ENCODE results near the gene LRRK1. TPM values are rescaled to one million over a fixed set of nuclear protein-coding genes. Genes with fewer than 3 reads are reported as not detected.

The LRRK1 gene
- total RNA-seq, 2 donors from 2014 or later, result 18.6 to 20.3 TPM

DNA sequence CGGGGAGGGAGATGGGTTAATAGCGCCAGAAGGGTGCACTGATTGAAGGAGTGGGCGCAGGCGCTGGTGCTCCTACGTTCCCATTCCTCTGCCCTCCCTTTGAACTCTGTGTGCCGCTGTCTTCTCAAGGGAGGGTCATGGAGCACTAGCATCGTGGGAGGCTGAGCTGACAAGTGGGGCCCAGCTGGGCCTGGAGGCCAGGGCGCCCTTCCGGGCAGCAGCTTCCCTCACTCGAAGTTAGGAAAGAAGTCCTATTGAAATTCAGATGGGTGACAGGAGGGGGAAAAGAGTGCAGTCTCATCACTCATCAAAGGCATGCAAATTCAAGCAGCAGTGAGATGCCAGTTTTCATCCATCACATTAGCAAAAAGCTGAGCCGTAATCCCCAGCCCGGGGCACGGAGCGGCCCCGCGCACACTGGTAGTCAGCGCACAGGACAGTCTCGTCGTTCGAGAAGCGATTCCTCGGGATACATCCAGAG lies 128.2 kb downstream of the LRRK1 start:
- Histone ChIP-seq H3K4me1 (replicated peaks) (no peaks in the 10 kb centered on the region), H3K9me3 (no peaks in the 10 kb centered on the region), H3K4me3 (no peak overlapping the region), H3K36me3 (peaks cover 0 to 6% of the 10 kb centered on the region in 2 donors), H3K27me3 (replicated peaks; ENCODE audit: insufficient read depth) (no peaks in the 10 kb centered on the region), H3K27ac (no peak overlapping the region)
- intact Hi-C loops (cut with DNase I), result no loop called here
- no peak for TF ChIP-seq POLR2A (IDR thresholded peaks at IDR 0.05)
- no peak for TF ChIP-seq POLR2AphosphoS5 (IDR thresholded peaks at IDR 0.05)
- TF ChIP-seq, protein P1, sequence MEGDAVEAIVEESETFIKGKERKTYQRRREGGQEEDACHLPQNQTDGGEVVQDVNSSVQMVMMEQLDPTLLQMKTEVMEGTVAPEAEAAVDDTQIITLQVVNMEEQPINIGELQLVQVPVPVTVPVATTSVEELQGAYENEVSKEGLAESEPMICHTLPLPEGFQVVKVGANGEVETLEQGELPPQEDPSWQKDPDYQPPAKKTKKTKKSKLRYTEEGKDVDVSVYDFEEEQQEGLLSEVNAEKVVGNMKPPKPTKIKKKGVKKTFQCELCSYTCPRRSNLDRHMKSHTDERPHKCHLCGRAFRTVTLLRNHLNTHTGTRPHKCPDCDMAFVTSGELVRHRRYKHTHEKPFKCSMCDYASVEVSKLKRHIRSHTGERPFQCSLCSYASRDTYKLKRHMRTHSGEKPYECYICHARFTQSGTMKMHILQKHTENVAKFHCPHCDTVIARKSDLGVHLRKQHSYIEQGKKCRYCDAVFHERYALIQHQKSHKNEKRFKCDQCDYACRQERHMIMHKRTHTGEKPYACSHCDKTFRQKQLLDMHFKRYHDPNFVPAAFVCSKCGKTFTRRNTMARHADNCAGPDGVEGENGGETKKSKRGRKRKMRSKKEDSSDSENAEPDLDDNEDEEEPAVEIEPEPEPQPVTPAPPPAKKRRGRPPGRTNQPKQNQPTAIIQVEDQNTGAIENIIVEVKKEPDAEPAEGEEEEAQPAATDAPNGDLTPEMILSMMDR (IDR thresholded peaks at IDR 0.05), result no peak
- 81% methylated on average over 22 of the region's 22 CpGs for whole genome bisulfite sequencing
- no peak for DNase-seq (ENCODE audit: low spot score)

DNA sequence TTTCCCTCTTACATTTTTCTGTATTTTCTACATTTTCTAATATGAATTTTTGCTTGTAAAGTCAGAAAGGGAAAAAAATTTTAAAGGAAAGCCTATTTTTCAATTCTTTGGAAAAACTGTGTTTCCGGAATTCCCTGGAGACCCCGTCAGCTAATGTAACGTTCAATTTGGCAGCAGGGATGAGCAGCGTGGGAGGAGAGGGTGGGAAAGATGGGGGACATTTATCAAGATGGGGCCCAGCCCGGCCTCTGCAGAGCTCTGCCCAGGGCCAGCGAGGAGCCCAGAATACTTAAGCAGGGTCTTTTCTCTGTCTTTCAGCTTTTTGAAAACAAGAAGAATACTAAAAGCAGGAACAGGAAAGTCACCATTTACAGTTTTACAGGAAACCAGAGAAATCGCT lies 129.0 kb downstream of the LRRK1 start:
- Histone ChIP-seq H3K27ac (no peak overlapping the region), H3K27me3 (replicated peaks; ENCODE audit: insufficient read depth) (no peaks in the 10 kb centered on the region), H3K9me3 (no peaks in the 10 kb centered on the region), H3K36me3 (peaks cover 0 to 9% of the 10 kb centered on the region in 2 donors), H3K4me3 (no peak overlapping the region), H3K4me1 (replicated peaks) (no peaks in the 10 kb centered on the region)
- 93% methylated on average over 7 of the region's 7 CpGs for WGBS
- no peak for DNase-seq (ENCODE audit: low spot score)
- TF ChIP-seq, protein P1 (IDR thresholded peaks at IDR 0.05), result no peak
- TF ChIP-seq POLR2AphosphoS5 (IDR thresholded peaks at IDR 0.05), result no peak
- no peak for TF ChIP-seq POLR2A (IDR thresholded peaks at IDR 0.05)
- intact Hi-C loops (cut with DNase I), result no loop called here

DNA sequence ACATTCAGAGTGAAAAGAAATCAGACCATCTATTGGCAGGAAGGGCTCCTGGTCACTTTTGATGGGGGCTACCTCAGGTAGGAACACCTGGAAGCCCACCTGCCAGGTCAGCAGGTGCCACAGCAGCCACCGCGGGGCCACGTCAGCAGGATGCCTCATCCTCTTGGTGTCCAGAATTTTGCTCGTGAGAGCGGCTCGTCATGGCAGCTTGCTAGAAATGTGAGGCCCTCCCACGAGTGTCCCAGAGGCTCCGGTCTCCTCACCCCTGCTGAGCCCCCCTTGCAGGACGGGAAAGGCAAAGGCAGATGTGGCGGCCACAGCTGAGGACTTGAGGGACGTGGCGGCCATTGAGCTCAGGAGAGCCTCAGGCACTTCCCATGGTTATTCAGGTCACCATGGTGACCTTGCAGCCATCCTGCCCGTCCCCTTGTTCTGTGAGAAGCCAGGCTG lies 129.4 kb downstream of the LRRK1 start:
- Histone ChIP-seq H3K9me3 (no peaks in the 10 kb centered on the region), H3K4me3 (no peak overlapping the region), H3K36me3 (peaks cover 0 to 9% of the 10 kb centered on the region in 2 donors), H3K4me1 (replicated peaks) (no peaks in the 10 kb centered on the region), H3K27ac (no peak overlapping the region), H3K27me3 (replicated peaks; ENCODE audit: insufficient read depth) (no peaks in the 10 kb centered on the region)
- WGBS, result 89% methylated on average over 13 of the region's 13 CpGs
- DNase-seq (ENCODE audit: low spot score), result no peak
- intact Hi-C loops (cut with DNase I), result no loop called here
- TF ChIP-seq POLR2A (IDR thresholded peaks at IDR 0.05) (no peak), POLR2AphosphoS5 (IDR thresholded peaks at IDR 0.05) (no peak)
- TF ChIP-seq, protein P1 (IDR thresholded peaks at IDR 0.05), result no peak

DNA sequence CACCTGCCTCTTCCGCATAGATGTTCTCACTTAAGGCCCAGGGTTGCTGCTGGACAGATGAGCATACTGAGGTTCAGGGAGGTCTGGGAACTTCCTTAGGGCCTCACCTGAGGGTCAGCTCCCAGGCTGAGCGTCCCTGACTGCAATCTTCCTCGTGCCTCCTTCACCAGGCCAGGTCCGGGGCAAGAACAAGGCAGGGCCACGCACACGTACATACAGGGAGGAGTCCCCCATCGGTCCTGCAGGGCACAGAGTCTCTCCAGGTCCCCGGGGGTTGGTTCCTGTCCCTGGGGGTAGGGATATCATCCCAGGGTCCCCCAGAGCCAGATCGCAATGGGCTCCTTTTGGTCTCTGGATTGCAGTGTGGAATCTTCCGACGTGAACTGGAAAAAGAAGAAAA lies 130.1 kb downstream of the LRRK1 start:
- TF ChIP-seq POLR2AphosphoS5 (IDR thresholded peaks at IDR 0.05) (no peak), POLR2A (IDR thresholded peaks at IDR 0.05) (no peak)
- DNase-seq (ENCODE audit: low spot score), result no peak

DNA sequence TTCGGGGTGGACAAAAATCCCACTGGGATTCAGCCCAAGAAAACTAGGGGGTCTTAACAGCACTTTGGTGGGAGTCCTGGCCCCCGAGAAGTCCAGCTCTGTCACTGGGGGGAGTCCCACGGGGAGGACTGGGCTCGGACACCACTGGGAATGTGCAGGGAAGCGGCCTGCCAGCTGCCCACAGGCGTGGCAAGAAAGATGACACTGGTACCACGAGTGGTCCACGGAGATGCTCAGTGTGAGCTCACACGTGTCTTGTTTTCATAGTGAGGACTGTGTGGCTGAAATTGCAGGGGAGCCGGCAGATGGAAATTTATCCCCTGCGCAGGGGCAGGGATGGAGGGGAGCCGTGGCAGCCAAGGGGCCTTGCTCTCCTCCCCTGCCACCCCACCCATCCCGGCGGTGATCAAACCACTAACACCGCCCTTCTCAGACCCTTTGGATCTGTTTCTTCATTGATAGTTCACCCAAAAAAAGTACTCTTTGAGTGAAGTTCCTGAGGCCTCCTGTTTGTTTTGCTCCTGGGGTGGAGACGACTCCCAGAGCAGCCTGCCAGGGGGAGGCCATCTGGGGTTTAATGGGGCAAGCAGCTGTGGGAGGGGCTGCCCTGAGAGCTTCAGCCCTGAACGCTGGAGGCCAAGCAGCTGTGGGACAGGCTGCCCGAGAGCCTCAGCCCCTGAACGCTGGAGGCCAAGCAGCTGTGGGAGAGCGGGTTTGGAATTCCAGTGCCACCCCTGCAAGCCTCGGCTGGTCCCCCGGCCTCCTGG lies 130.9 kb downstream of the LRRK1 start:
- H3K9me3 ChIP-seq, result no peaks in the 10 kb centered on the region
- no peak for DNase-seq (ENCODE audit: low spot score)

More for the DNA sequence above, 130.1 kb downstream of the LRRK1 start:
- H3K27ac ChIP-seq, result no peak overlapping the region
- H3K27me3 ChIP-seq (replicated peaks; ENCODE audit: insufficient read depth), result no peaks in the 10 kb centered on the region
- H3K36me3 ChIP-seq, result peaks cover 0 to 9% of the 10 kb centered on the region in 2 donors
- no peaks in the 10 kb centered on the region for H3K9me3 ChIP-seq
- 93% methylated on average over 11 of the region's 11 CpGs for WGBS
- no peaks in the 10 kb centered on the region for H3K4me1 ChIP-seq (replicated peaks)
- intact Hi-C loops (cut with DNase I), result no loop called here
- no peak overlapping the region for H3K4me3 ChIP-seq

More for the DNA sequence above, 130.9 kb downstream of the LRRK1 start:
- H3K27ac ChIP-seq, result no peak overlapping the region
- 76% methylated on average over 19 of the region's 22 CpGs for WGBS
- peaks cover 0 to 9% of the 10 kb centered on the region in 2 donors for H3K36me3 ChIP-seq
- no peaks in the 10 kb centered on the region for H3K4me1 ChIP-seq (replicated peaks)
- intact Hi-C loops (cut with DNase I), result no loop called here
- no peak for TF ChIP-seq POLR2A (IDR thresholded peaks at IDR 0.05)
- TF ChIP-seq, protein P1 (IDR thresholded peaks at IDR 0.05), result no peak
- no peak for TF ChIP-seq POLR2AphosphoS5 (IDR thresholded peaks at IDR 0.05)
- H3K4me3 ChIP-seq, result no peak overlapping the region
- no peaks in the 10 kb centered on the region for H3K27me3 ChIP-seq (replicated peaks; ENCODE audit: insufficient read depth)

Measured in prostate gland (tissue), 2 donors.